Thyroid gland (tissue), 4 donors: ENCODE data around the gene GGT1. TPM values are rescaled to one million over a fixed set of nuclear protein-coding genes. Genes with fewer than 3 reads are reported as not detected.

Experiments
- DNase-seq, 2 donors: peaks; one replicate each; pipeline ENCODE4 v3.0.0-alpha.2; 2019
- H3K27ac ChIP-seq, 3 donors: fragments of 200-600 bp; sonication (generic); 1 replicate in 2 of 3; 2 replicates in 1 of 3; pipeline ENCODE4 v1.5.1; 2016 to 2019; ENCODE audit warnings: mild to moderate bottlenecking in 1 of 3, moderate library complexity in 1 of 3
- H3K27me3 ChIP-seq: fragments of 200-600 bp; sonication (generic); one replicate; pipeline ENCODE4 v1.5.1; 2019
- H3K36me3 ChIP-seq, 2 donors: fragments of 200-600 bp; sonication (generic); one replicate each; pipeline ENCODE4 v1.5.1; 2016 to 2019
- H3K4me1 ChIP-seq, 2 donors: fragments of 200-600 bp; sonication (generic); one replicate each; pipeline ENCODE4 v1.5.1; 2017 to 2019
- H3K4me3 ChIP-seq, 3 donors: fragments of 200-600 bp; sonication (generic); replicated peaks in 1 of 3; 1 replicate in 2 of 3; 2 replicates in 1 of 3; pipeline ENCODE4 v1.5.1; 2016; ENCODE audit warnings: mild to moderate bottlenecking in 1 of 3
- H3K9me3 ChIP-seq: fragments of 200-600 bp; sonication (generic); one replicate; pipeline ENCODE4 v1.5.1; 2017
- CTCF ChIP-seq, 6 experiments: fragments of 200-600 bp in 3 of 6; fragments of 450-650 bp in 3 of 6; sonication (generic) in 3 of 6; IDR thresholded peaks; one replicate each; pipeline ENCODE4 v1.5.1; 2016 to 2019; ENCODE audit warnings: antibody characterized with exemption in 6 of 6, mild to moderate bottlenecking in 2 of 6, inconsistent platforms in 1 of 6, moderate library complexity in 1 of 6
- POLR2A ChIP-seq, 2 donors: fragments of 450-650 bp; IDR thresholded peaks; one replicate each; pipeline ENCODE4 v1.6.1; 2017; ENCODE audit warnings: antibody characterized with exemption in 2 of 2, mild to moderate bottlenecking in 2 of 2, moderate library complexity in 1 of 2
- WGBS, 2 donors: methylation state at CpG; one replicate each; pipeline ENCODE4 v1.1.5; 2017; 5-methylcytosine and 5-hydroxymethylcytosine counted together
- intact Hi-C: fragments of 100-400 bp; cut with DNase I; formaldehyde crosslinking; loops from one replicate; pipeline ENCODE4 v1.15.1; 2023
- total RNA-seq, 4 donors: library from RNA; depleted of rRNA; stranded (reverse); fragments of >200 nt; gene quantifications; one replicate each; pipeline ENCODE4 v1.2.3, GENCODE V29; 2016

Gene GGT1
- total RNA-seq, 4 donors from 2014 or later = 15.5 to 20.7 (median 18.2) TPM

- Histone ChIP-seq H3K36me3 (no peaks in the 10 kb centered on the region), H3K27me3 (no peaks in the 10 kb centered on the region), H3K4me3 (no peak overlapping the region), H3K4me1 (peaks cover 21 to 30% of the 10 kb centered on the region in 2 donors), H3K27ac (no peak overlapping the region), H3K9me3 (no peaks in the 10 kb centered on the region)
- DNase-seq = no peak
- TF ChIP-seq POLR2A (IDR thresholded peaks at IDR 0.05) (no peak), CTCF (IDR thresholded peaks at IDR 0.05) (no peak)
- intact Hi-C loops = no loop called here
- WGBS, 2 donors = 93 to 97% methylated on average over 2 of the region's 2 CpGs
Measured at GRCh38 chr22:24580276-24580675, 22.7 kb upstream of the GGT1 start.

GRCh38 chr22:24582056-24582814 lies 20.8 kb upstream of the GGT1 start:
- WGBS, 2 donors = 59 to 69% methylated on average over 12 of the region's 12 CpGs
- Histone ChIP-seq H3K36me3 (no peaks in the 10 kb centered on the region), H3K27me3 (no peaks in the 10 kb centered on the region), H3K9me3 (no peaks in the 10 kb centered on the region), H3K27ac (peak overlapping the region in 2 of 3 donors; percentile 58 to 71), H3K4me3 (no peak overlapping the region), H3K4me1 (peaks cover 21 to 30% of the 10 kb centered on the region in 2 donors)
- intact Hi-C loops = no loop called here
- TF ChIP-seq POLR2A (IDR thresholded peaks at IDR 0.05) = no peak
- no peak for TF ChIP-seq CTCF (IDR thresholded peaks at IDR 0.05)
- peak; percentile 89 to 90 for DNase-seq

- H3K27ac ChIP-seq = peak overlapping the region; percentile 71 to 91 (median 72)
- peaks cover 0 to 4% of the 10 kb centered on the region in 2 donors for H3K36me3 ChIP-seq
- 37 to 38% methylated on average over 8 to 10 of the region's 19 CpGs for WGBS, 2 donors
- DNase-seq = peak; percentile 80 to 87
- no peaks in the 10 kb centered on the region for H3K9me3 ChIP-seq
- no peak overlapping the region for H3K4me3 ChIP-seq
- intact Hi-C loops = no loop called here
- H3K27me3 ChIP-seq = no peaks in the 10 kb centered on the region
- peaks cover 25 to 33% of the 10 kb centered on the region in 2 donors for H3K4me1 ChIP-seq
- TF ChIP-seq CTCF (IDR thresholded peaks at IDR 0.05) = no peak
- no peak for TF ChIP-seq POLR2A (IDR thresholded peaks at IDR 0.05)
Measured at GRCh38 chr22:24583221-24584165, 19.5 kb upstream of the GGT1 start.

GRCh38 chr22:24584166-24584790 lies 18.7 kb upstream of the GGT1 start:
- peaks cover 0 to 4% of the 10 kb centered on the region in 2 donors for H3K36me3 ChIP-seq
- intact Hi-C loops = no loop called here
- TF ChIP-seq CTCF (IDR thresholded peaks at IDR 0.05) = no peak
- TF ChIP-seq POLR2A (IDR thresholded peaks at IDR 0.05) = no peak
- no peak overlapping the region for H3K4me3 ChIP-seq
- peaks cover 33 to 41% of the 10 kb centered on the region in 2 donors for H3K4me1 ChIP-seq
- H3K27ac ChIP-seq = peak overlapping the region; percentile 71 to 91 (median 72)
- no peaks in the 10 kb centered on the region for H3K27me3 ChIP-seq
- WGBS, 2 donors = 73 to 87% methylated on average over 3 to 5 of the region's 5 CpGs
- no peak for DNase-seq
- no peaks in the 10 kb centered on the region for H3K9me3 ChIP-seq
